Measurements from ENCODE around the gene MSANTD3.
"Not testable (repeated sequence)": the region's sequence is repeated elsewhere in the genome, so short reads cannot be mapped to it uniquely, and the experiment has no call there.

The MSANTD3 gene

DNA sequence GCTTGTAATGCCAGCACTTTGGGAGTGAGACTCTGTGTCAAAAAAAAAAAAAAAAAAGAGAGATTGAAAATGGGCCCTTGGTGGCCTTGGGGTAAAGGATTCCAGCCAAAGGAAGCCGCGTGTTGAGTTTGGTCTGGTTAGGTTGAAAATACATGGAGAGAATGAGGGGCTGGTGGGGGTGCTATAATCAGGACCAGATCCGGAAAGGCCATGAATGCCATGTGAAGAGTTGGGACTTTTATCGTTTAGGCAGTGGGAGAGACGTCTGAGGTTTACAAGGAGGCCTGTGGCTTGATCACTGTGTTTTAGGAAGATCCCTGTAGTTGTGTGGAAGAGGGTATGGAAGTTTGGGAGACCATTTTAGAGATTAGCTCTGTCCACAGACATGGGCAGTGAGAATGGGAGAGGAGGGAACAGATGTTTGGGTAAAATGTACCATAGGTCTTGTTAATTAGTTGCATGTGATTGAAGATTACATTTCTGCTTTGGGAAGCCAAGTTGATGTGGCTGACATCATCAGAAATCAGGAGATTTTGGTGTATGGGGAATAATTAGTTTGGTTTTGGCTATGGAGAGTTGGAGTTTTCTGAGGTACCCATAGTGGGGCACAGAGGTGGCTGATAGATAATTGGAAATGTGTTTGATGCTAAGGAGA lies 3.5 kb downstream of the MSANTD3 start:
- no peak for DNase-seq

DNA sequence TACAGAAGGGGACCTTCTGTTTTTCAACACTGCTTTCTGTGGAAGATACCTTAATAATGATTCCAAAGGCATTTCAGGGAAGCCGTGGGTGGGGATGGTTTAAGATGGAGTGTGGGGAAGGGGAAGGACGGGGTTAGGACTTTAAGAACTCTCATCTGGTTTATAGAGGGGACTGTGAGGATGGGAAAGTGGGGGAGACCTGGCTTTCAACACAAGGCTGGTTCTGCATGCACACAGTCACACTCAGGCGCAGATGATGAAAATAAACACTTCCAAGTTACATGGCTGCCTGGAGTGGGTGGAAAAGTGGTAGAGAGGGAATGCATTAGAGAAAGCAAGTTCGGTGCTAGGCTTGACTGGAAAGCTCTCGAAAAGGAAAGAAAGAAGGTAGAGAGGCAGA lies 4.9 kb downstream of the MSANTD3 start:
- no peak for DNase-seq

DNA sequence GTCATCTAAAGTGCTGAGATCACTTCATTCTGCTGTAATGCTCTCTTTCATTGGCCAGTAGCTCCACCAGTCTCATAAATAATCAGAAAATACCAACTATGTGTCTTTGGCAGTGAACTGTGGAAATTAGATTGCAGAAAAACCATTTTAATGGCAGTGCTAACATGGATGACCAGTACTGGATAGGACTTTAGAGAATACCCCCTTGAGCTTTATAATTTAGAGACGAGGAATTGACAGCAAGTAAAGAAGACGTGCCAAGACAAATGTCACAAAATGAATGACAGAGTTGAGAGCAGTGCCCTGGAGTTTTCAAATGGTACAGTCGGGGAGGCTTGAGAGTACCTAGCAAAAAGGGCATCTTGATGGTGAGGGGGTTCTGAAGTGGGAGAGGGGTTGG lies 5.8 kb downstream of the MSANTD3 start:
- no peak for DNase-seq

DNA sequence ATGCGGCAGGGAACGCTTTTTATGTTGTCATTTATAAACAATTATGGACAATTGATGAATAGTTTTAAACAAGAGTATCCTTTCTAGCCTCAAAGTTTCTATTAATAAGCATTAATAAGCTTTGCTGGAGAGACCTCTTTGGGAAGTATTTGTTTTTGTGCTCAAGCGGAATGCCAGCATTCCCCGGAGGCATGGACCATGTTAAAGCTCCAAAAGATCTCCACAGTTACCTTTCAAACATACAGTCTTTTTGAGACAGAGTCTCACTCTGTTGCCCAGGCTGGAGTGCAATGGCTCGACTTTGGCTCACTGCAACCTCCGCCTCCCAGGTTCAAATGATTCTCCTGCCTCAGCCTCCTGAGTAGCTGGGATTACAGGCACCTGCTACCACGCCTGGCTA lies 9.6 kb downstream of the MSANTD3 start:
- no peak for DNase-seq

DNA sequence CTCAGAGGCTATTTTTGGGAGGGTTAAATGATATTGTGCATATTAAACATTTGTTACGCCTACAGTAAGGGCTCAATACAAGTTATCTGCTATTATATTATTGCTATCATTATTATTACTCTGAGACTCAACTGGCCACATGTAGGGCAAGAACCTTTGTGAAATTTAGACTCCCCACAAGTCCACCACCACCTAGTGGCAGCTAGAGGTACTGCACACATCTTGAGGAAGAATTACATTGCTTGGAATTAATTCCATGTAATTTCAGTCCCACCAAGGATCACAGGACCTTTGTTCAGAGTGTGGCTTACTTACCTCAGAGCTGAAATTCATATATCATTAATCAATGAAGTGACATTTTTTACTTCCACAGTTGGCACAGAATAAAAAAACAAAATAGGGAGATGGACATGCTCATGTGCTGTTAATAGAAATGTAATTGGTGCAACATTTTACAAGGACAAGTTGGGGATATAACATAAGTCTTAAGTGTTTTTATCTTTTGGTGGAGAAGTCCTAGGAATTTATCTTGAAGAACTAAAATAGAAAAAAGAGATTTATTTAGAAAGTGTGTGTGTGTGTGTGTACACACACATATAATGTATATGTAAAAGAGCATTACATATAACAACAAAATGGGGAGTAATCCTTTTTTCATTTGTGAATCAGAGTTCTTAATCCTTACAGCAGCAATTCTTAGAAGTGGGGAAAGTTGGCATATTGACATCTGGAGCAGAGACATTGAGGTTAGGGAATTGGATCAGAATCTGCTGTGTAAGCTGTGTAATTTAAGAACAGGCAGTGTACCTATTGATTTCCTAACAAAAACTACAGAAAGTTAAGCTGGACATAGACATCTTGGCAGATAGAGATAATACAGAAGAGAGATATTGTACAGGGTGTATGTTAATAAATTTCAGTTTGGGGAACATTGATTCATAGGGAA lies 11.2 kb downstream of the MSANTD3 start:
- DNase-seq = peak; percentile 57

DNA sequence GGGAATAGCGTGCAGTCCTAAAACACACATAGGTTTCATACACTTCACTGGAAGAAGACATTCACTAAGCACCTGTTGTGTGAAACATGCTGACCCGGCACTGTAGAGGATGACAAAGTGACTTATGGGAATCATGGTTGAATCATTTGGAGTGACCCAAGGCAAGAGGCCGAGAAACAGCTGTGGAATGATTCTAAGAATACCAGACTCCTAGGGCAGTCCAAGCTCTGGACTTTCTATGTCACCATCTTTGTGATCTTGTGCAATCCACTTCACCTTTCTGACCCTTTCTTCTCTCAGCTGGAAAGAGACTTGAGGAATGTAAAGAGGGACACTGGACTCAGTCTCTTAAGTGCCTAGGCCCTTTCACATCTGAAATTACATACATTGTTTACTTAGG lies 13.1 kb downstream of the MSANTD3 start:
- DNase-seq = no peak

- DNase-seq = not testable (repeated sequence)
Observed at GRCh38 chr9:100440487-100440886, 13.5 kb downstream of the MSANTD3 start.

DNA sequence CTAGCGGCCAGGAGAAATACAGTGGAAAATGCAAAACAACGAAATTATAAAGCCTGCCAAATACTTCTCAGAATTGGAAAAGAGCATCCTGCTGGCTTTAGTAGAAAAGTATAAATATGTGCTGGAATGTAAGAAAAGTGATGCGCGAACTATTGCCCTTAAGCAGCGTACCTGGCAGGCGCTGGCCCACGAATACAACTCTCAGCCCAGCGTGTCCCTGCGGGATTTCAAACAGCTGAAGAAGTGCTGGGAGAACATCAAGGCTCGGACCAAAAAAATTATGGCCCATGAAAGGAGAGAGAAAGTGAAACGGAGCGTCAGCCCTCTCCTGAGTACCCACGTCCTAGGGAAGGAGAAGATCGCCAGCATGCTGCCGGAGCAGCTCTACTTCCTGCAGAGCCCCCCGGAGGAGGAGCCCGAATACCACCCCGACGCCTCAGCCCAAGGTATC lies 15.0 kb downstream of the MSANTD3 start:
- no peak for DNase-seq

DNA sequence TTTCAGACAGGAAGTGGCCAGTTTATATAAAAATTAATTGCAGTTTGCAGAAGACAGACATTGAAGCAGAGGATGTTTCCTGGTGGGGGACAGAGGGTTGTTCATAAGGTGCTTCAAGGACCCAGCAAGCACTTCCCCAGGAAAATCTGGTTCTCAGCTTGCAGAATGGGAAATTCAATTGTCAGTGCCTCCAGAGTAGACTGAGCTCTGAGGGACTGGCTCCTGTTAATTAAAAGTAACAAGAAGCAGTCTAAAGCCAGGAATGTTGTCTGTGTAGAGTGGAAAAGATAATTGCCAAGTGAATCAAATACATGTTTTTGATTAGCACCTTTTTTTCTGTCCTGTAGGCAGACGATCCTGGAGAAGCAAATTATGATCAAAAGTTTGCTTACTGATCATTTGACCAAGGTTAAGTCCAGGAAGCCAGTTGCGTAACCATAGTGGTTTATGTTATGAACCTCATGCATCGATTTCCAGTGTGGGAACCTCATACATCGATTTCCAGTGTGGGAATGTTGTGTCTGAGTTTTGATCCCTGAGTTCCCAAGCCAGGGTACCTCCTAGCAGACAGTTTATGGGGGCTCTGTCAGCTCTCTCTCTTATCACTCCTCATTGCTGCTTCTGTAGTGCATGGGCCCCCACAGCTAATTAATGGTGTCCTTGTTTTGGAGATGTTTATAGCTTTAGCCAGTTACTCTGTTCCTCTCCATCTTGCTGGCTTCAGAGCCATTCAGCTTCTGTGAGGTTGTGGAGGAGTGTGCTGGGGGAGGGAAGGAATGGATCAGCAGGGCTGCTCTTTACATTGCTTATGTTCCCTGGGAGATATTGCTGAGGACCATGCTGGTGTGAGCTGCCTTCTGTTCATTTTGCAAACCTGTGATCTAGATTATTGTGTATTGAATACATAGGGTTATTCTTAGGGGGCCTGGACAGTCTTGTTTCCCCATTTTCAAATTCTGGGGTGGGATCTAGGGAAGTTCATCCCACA lies 17.1 kb downstream of the MSANTD3 start:
- no peak for DNase-seq

DNA sequence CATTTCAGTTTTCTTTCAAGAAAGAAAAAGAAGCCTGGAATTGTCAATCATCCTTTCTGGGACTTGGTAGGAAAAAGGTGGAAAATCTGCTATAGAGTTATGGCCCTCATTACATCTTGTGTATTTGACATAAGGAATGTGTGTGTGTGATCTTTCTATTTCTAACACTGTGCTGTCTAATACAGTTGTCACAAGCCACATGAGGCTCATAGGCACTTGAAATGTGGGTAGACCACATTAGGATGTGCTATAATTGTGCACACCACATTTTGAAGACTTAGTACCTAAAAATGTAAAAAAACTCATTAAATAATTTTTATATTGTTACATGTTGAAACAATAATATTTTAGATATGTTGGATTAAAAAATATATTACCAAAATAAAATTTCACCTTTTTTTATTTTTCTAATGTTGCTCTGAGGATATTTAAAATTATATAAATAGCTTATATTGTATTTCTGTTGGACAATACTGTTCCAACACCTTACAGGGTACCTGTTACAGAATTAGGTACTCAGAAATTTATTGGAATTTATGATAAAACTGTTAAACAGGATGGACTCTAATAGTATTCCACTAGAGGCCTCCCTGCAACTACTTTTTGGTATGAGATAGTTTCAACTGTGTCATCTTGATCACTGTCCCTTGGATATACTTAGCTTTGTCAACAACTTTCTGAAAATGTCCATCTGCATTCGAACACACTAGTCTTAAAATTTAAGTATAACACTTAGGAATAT lies 18.4 kb downstream of the MSANTD3 start:
- no peak for DNase-seq

- no peak for DNase-seq
Observed at GRCh38 chr9:100445903-100446549, 19.1 kb downstream of the MSANTD3 start.

DNA sequence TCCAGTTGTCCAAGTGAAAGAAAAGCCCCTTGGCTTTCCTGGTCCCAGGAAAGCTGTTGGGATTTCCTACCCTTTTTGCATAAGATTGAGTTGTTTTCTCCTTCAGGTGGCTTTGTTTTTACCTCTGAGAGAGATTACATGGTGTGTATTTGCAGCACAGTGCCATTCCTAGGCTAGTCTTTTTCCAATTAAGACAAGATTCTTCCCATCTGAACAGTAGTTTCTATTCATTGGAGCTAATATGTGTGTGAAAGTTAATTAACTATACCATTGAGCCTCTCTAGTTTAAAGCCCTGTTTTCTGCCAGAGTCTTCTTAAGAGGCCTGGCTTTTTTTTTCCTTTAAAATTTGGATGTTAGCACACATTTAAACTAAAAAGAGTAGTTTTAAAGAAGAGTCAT lies 20.1 kb downstream of the MSANTD3 start:
- no peak for DNase-seq

- no peak for DNase-seq
Observed at GRCh38 chr9:100448266-100448665, 21.3 kb downstream of the MSANTD3 start.

- no peak for DNase-seq
Observed at GRCh38 chr9:100449420-100449819, 22.5 kb downstream of the MSANTD3 start.

DNA sequence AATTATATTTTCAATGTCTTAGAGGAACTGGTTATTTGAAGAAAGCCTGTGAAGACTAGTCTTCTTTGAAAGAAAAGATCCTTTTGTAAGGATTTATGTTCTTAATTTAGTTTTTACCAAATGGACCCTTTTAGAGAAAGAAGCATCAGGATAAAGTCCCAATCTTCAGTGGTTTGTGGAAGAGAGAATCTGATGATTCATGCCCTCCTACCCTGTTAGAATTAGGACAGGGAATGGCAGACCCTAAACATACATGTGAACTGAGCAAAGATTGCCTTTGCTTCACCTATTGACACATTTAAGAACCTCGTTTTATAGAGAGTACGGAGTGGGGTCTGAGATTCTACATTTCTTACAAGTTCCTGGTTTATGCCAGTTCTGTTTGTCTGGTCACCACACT lies 26.0 kb downstream of the MSANTD3 start:
- DNase-seq = no peak

- DNase-seq = no peak
Observed at GRCh38 chr9:100455470-100455869, 28.5 kb downstream of the MSANTD3 start.

GRCh38 chr9:100457517-100457916 lies 30.6 kb downstream of the MSANTD3 start:
- no peak for DNase-seq

DNA sequence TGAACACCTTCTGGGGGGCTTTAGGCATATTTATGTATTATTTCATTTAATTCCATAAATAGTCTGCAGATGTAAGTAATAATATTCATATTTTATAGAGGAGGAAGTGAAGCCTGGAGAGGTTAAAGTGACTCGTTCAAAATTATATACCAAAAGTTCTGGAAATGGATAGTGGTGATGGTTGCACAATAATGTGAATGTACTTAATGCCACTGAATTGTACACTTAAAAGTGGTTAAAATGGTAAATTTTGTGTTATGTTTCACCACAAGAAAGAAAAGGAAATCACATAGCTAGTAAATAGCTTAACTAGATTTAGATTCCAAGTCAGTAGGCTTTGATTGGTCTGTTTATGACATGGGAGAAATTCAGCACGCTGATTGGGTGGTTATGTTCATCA lies 33.0 kb downstream of the MSANTD3 start:
- no peak for DNase-seq

GRCh38 chr9:100465274-100465673 lies 38.3 kb downstream of the MSANTD3 start:
- DNase-seq = no peak

GRCh38 chr9:100465761-100466160 lies 38.8 kb downstream of the MSANTD3 start:
- no peak for DNase-seq

DNA sequence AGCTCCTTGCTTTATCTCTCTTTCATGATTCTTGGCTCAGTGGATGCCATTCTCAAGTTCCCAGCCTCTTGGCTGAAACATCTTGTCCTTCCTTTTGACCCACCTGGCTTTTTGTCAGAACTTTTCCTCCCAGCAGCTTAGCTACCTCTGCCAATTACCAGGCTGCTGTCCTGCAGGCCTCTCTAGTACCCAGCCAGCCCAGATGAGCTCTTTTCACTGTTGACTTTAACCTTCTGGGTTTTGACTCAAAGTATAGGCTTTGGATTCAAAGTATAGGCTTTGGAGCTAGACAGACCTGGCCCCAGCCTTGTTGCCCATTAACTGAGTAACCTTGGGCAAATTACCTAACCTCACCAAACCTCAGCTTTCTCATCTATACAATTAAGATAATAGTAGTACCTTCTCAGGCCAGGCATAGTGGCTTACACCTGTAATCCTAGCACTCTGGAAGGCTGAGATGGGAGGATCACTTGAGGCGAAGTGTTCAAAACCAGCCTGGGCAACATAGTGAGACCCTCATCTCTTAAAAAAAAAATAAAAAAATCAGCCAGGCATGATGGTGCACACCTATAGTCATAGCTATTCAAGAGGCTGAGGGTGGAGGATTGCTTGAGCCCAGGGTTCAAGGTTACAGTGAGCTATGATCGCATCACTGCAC lies 39.4 kb downstream of the MSANTD3 start:
- DNase-seq = no peak
